H1 (cell line): ENCODE results near the gene USP24. TPM values are rescaled to one million over a fixed set of nuclear protein-coding genes. Genes with fewer than 3 reads are reported as not detected.

Source experiments
- CTCF ChIA-PET: fragments of 300-600 bp; sonication (Branson Sonifier 250); formaldehyde crosslinking; loops from one replicate; lab custom pipeline; 2021; ENCODE audit not compliant: partially characterized antibody; lab: Charles Lee
- POLR2A ChIA-PET: fragments of 300-600 bp; sonication (Branson Sonifier 250); formaldehyde crosslinking; loops from one replicate; lab custom pipeline; 2021; ENCODE audit warnings: inconsistent platforms; ENCODE audit not compliant: partially characterized antibody; lab: Charles Lee
- DNase-seq, 2 experiments: peaks; one replicate each; pipeline versions ENCODE4 v3.0.0 to v3.0.0-alpha.2; 2010 to 2022; ENCODE audit warnings: low spot score in 2 of 2, low read depth in 1 of 2, mixed read lengths in 1 of 2
- FAIRE-seq: peaks from 2 replicates; lab custom pipeline; 2011; peaks lifted over from hg19 to GRCh38; lab: Jason Lieb, UNC
- H2AFZ ChIP-seq: 2 replicates; pipeline ENCODE4 v1.8.1; 2012; ENCODE audit warnings: low read length, inconsistent platforms
- H2AK5ac ChIP-seq: 2 replicates; pipeline ENCODE4 v1.6.1; 2013; ENCODE audit warnings: low read depth, low read length
- H2BK120ac ChIP-seq: replicated peaks from 2 replicates; pipeline ENCODE3; 2013; ENCODE audit warnings: low read depth, low read length, inconsistent platforms
- H2BK12ac ChIP-seq: 2 replicates; pipeline ENCODE4 v1.6.1; 2013; ENCODE audit warnings: low read depth, low read length
- H2BK15ac ChIP-seq: 2 replicates; pipeline ENCODE4 v1.6.1; 2013; ENCODE audit warnings: low read length
- H2BK20ac ChIP-seq: 2 replicates; pipeline ENCODE4 v1.6.1; 2013; ENCODE audit warnings: low read length
- H2BK5ac ChIP-seq: 2 replicates; pipeline ENCODE4 v1.6.1; 2013; ENCODE audit warnings: low read depth, low read length
- H3K14ac ChIP-seq: 2 replicates; pipeline ENCODE4 v1.6.1; 2013; ENCODE audit warnings: inconsistent platforms; ENCODE audit not compliant: insufficient read length
- H3K18ac ChIP-seq: 2 replicates; pipeline ENCODE4 v1.6.1; 2013; ENCODE audit warnings: low read length; ENCODE audit errors: extremely low read depth
- H3K23ac ChIP-seq: 2 replicates; pipeline ENCODE4 v1.6.1; 2013; ENCODE audit warnings: inconsistent platforms; ENCODE audit not compliant: insufficient read length
- H3K23me2 ChIP-seq: 2 replicates; pipeline ENCODE4 v1.6.1; 2013; ENCODE audit warnings: low read depth, low read length
- H3K27ac ChIP-seq: 2 replicates; pipeline ENCODE4 v1.6.1; 2011; ENCODE audit warnings: low read depth, low read length, inconsistent platforms
- H3K27me3 ChIP-seq, 4 experiments: replicated peaks in 1 of 4; 1 replicate in 1 of 4; 2 replicates in 3 of 4; pipeline versions ENCODE4 v1.6.1 to v1.8.1; 2011 to 2013; ENCODE audit warnings: low read length in 3 of 4, mild to moderate bottlenecking in 3 of 4, inconsistent platforms in 2 of 4, mixed read lengths in 2 of 4, moderate library complexity in 1 of 4; ENCODE audit not compliant: control insufficient read depth in 3 of 4, insufficient read depth in 3 of 4; ENCODE audit errors: extremely low read depth in 1 of 4
- H3K36me3 ChIP-seq, 4 experiments: 2 replicates each; pipeline versions ENCODE4 v1.6.1 to v1.8.1; 2011 to 2013; ENCODE audit warnings: mild to moderate bottlenecking in 4 of 4, low read length in 3 of 4, moderate library complexity in 2 of 4, control low read depth in 1 of 4, inconsistent platforms in 1 of 4; ENCODE audit not compliant: insufficient read depth in 4 of 4, control insufficient read depth in 2 of 4
- H3K4ac ChIP-seq: replicated peaks from 2 replicates; pipeline ENCODE3; 2013; ENCODE audit warnings: low read length, low read depth, mixed read lengths, inconsistent platforms; ENCODE audit not compliant: insufficient read length
- H3K4me1 ChIP-seq, 4 experiments: replicated peaks in 1 of 4; 1 replicate in 1 of 4; 2 replicates in 3 of 4; pipeline versions ENCODE4 v1.6.1 to v1.8.1; 2011 to 2013; ENCODE audit warnings: low read length in 3 of 4, inconsistent platforms in 2 of 4, mixed read lengths in 1 of 4; ENCODE audit not compliant: insufficient read depth in 4 of 4, control insufficient read depth in 3 of 4
- H3K4me2 ChIP-seq, 2 experiments: 2 replicates each; pipeline versions ENCODE4 v1.6.1 to v1.8.1; 2011 to 2013; ENCODE audit warnings: low read depth in 2 of 2, low read length in 2 of 2, control low read depth in 1 of 2, inconsistent platforms in 1 of 2, mild to moderate bottlenecking in 1 of 2; ENCODE audit not compliant: insufficient read depth in 1 of 2
- H3K4me3 ChIP-seq, 4 experiments: fragments of 200-600, 300-600 bp in 1 of 4; sonication (generic), shearing (Covaris generic), sonication (Bioruptor Twin) in 1 of 4; 2 replicates each; pipeline versions ENCODE4 v1.5.1 to v1.8.1; 2011 to 2016; ENCODE audit warnings: low read length in 4 of 4, low read depth in 3 of 4, control low read depth in 2 of 4, inconsistent platforms in 2 of 4, mild to moderate bottlenecking in 2 of 4, mixed read lengths in 1 of 4, moderate library complexity in 1 of 4; ENCODE audit not compliant: insufficient read depth in 2 of 4; ENCODE audit errors: extremely low read depth in 1 of 4
- H3K56ac ChIP-seq: replicated peaks from 2 replicates; pipeline ENCODE3; 2013; ENCODE audit warnings: low read depth, mild to moderate bottlenecking, mixed read lengths, low read length, inconsistent platforms; ENCODE audit not compliant: insufficient read length
- H3K79me1 ChIP-seq: 2 replicates; pipeline ENCODE4 v1.6.1; 2013; ENCODE audit warnings: low read depth, low read length, control low read depth
- H3K79me2 ChIP-seq, 2 experiments: 2 replicates each; pipeline versions ENCODE4 v1.6.1 to v1.8.1; 2012 to 2013; ENCODE audit warnings: low read length in 2 of 2, mild to moderate bottlenecking in 2 of 2, inconsistent platforms in 1 of 2; ENCODE audit not compliant: insufficient read depth in 2 of 2, control insufficient read depth in 1 of 2
- H3K9ac ChIP-seq, 4 experiments: replicated peaks in 1 of 4; 1 replicate in 1 of 4; 2 replicates in 3 of 4; pipeline versions ENCODE4 v1.6.1 to v1.8.1; 2011 to 2013; ENCODE audit warnings: low read depth in 3 of 4, low read length in 3 of 4, control low read depth in 2 of 4, mild to moderate bottlenecking in 2 of 4, moderate library complexity in 2 of 4, inconsistent platforms in 1 of 4; ENCODE audit errors: extremely low read depth in 1 of 4
- H3K9me3 ChIP-seq, 2 experiments: 2 replicates each; pipeline versions ENCODE4 v1.6.1 to v1.8.1; 2012 to 2013; ENCODE audit warnings: mild to moderate bottlenecking in 2 of 2, moderate library complexity in 2 of 2, control low read depth in 1 of 2, inconsistent platforms in 1 of 2, low read depth in 1 of 2, low read length in 1 of 2, mixed read lengths in 1 of 2; ENCODE audit not compliant: insufficient read depth in 2 of 2
- H4K20me1 ChIP-seq, 2 experiments: replicated peaks in 1 of 2; 2 replicates each; pipeline versions ENCODE3 to v1.8.1; 2011 to 2013; ENCODE audit warnings: inconsistent platforms in 2 of 2, low read length in 2 of 2, mild to moderate bottlenecking in 1 of 2; ENCODE audit not compliant: insufficient read depth in 2 of 2, control insufficient read depth in 1 of 2
- H4K5ac ChIP-seq: 2 replicates; pipeline ENCODE4 v1.6.1; 2013; ENCODE audit warnings: low read length, low read depth, mixed read lengths, inconsistent platforms; ENCODE audit not compliant: insufficient read length
- H4K8ac ChIP-seq: 2 replicates; pipeline ENCODE4 v1.8.0; 2013; ENCODE audit warnings: mild to moderate bottlenecking, moderate library complexity, low read length, inconsistent platforms; ENCODE audit not compliant: insufficient read depth; ENCODE audit errors: extremely low read depth
- H4K91ac ChIP-seq: replicated peaks from 2 replicates; pipeline ENCODE3; 2013; ENCODE audit warnings: low read length, mixed read lengths, inconsistent platforms; ENCODE audit not compliant: insufficient read length
- BRCA1 ChIP-seq: IDR thresholded peaks from 2 replicates; pipeline ENCODE4 v1.6.1; 2012; ENCODE audit warnings: low read depth, low read length, improper control_type of control experiment
- CHD2 ChIP-seq: IDR thresholded peaks from 2 replicates; pipeline ENCODE4 v1.6.1; 2012; ENCODE audit warnings: low read length, improper control_type of control experiment
- E2F6 ChIP-seq: IDR thresholded peaks from 2 replicates; pipeline ENCODE4 v1.6.1; 2012; ENCODE audit warnings: inconsistent platforms
- JUN ChIP-seq: IDR thresholded peaks from 2 replicates; pipeline ENCODE4 v1.6.1; 2011; ENCODE audit warnings: low read depth, mild to moderate bottlenecking, improper control_type of control experiment, low read length
- MAFK ChIP-seq: IDR thresholded peaks from 2 replicates; pipeline ENCODE4 v1.6.1; 2012; ENCODE audit warnings: low read depth, mild to moderate bottlenecking, improper control_type of control experiment, low read length
- POLR2A ChIP-seq, 2 experiments: IDR thresholded peaks; 1 replicate in 1 of 2; 2 replicates in 1 of 2; pipeline ENCODE4 v1.6.1; 2011; ENCODE audit warnings: low read depth in 2 of 2, low read length in 2 of 2, mild to moderate bottlenecking in 2 of 2; ENCODE audit errors: control extremely low read depth in 1 of 2
- RAD21 ChIP-seq, 2 experiments: IDR thresholded peaks in 1 of 2; conservative IDR thresholded peaks in 1 of 2; 2 replicates each; pipeline ENCODE4 v1.6.1; 2011; ENCODE audit warnings: low read depth in 2 of 2, low read length in 2 of 2, improper control_type of control experiment in 1 of 2, inconsistent platforms in 1 of 2, mild to moderate bottlenecking in 1 of 2, moderate library complexity in 1 of 2
- RFX5 ChIP-seq: IDR thresholded peaks from 2 replicates; pipeline ENCODE4 v1.6.1; 2011; ENCODE audit warnings: low read depth, low read length, improper control_type of control experiment, borderline replicate concordance
- RNF2 ChIP-seq: fragments of 200-900, 300-1000 bp; sonication (generic); IDR thresholded peaks from 2 replicates; pipeline ENCODE4 v1.7.1; 2016; ENCODE audit warnings: borderline replicate concordance, low read depth, mild to moderate bottlenecking, antibody characterized with exemption, low read length; ENCODE audit not compliant: poor library complexity, severe bottlenecking; ENCODE audit errors: missing control alignments
- SIX5 ChIP-seq: IDR thresholded peaks from 2 replicates; pipeline ENCODE4 v1.6.1; 2011; ENCODE audit warnings: mild to moderate bottlenecking, low read depth, low read length
- TCF12 ChIP-seq: IDR thresholded peaks from 2 replicates; pipeline ENCODE4 v1.6.1; 2011; ENCODE audit warnings: low read depth, mild to moderate bottlenecking, low read length
- WGBS, 2 experiments: shearing (Covaris generic) in 1 of 2; methylation state at CpG; one replicate each; pipeline versions ENCODE4 v1.1.6 to v1.1.7; 2013 to 2015; ENCODE audit warnings: low lambda C conversion rate in 2 of 2, mixed read lengths in 2 of 2, inconsistent platforms in 1 of 2, low coverage in 1 of 2, missing lambda C conversion rate in 1 of 2; ENCODE audit not compliant: insufficient replicate concordance in 2 of 2, insufficient coverage in 1 of 2, insufficient read length in 1 of 2; ENCODE audit errors: extremely low coverage in 1 of 2, missing lambda C conversion rate in 1 of 2; 5-methylcytosine and 5-hydroxymethylcytosine counted together
- polyA plus RNA-seq, 7 experiments: library from polyadenylated mRNA; depleted of rRNA in 3 of 7; stranded (reverse) in 5 of 7; unstranded in 2 of 7; fragments of >200 nt in 5 of 7; fragments of 200-250 nt in 2 of 7; gene quantifications; 1 replicate in 5 of 7; 2 replicates in 1 of 7; 4 replicates in 1 of 7; pipeline versions ENCODE4 v1.2.1 to v1.2.3, GENCODE V29; 2011 to 2013; ENCODE audit warnings: missing spikeins in 2 of 7, mixed read lengths in 2 of 7
- total RNA-seq: library from RNA; stranded (reverse); fragmentation: NEBNext Ultra II Directional; extraction: Animal tissue kit (Norgen Biotek cat#: 25700); gene quantifications from 2 replicates; pipeline ENCODE4 v1.2.1, GENCODE V29; 2021

The USP24 gene
- total and polyA plus RNA-seq, 2 of the 8 experiments (the other 6 are each of a cell fraction or from before 2014, with no cell fraction given), result 11.1 to 34.6 TPM

- Histone ChIP-seq H3K4me1 (no peaks in the 10 kb centered on the region), H4K8ac (no peak overlapping the region), H3K9me3 (no peaks in the 10 kb centered on the region), H3K23ac (no peak overlapping the region), H3K56ac (no peak overlapping the region), H3K27me3 (no peaks in the 10 kb centered on the region), H2AFZ (no peak overlapping the region), H3K9ac (no peak overlapping the region; a peak in 1 of 7 replicates), H2BK5ac (no peak overlapping the region), H3K79me1 (no peaks in the 10 kb centered on the region), H4K20me1 (peaks cover 0 to 5% of the 10 kb centered on the region in 2 experiments), H3K27ac (no peak overlapping the region), H2BK15ac (no peak overlapping the region), H3K4ac (no peak overlapping the region), H3K18ac (no peak overlapping the region), H4K5ac (no peak overlapping the region), H2BK120ac (no peak overlapping the region), H2BK20ac (no peak overlapping the region), H2AK5ac (no peak overlapping the region), H3K4me2 (no peak overlapping the region), H4K91ac (no peak overlapping the region), H3K36me3 (peaks cover 6 to 58% (median 44%) of the 10 kb centered on the region in 4 experiments; a peak in 7 of 8 replicates), H3K23me2 (no peaks in the 10 kb centered on the region), H3K14ac (no peak overlapping the region), H2BK12ac (no peak overlapping the region), H3K79me2 (no peaks in the 10 kb centered on the region), H3K4me3 (no peak overlapping the region)
- ChIA-PET CTCF (interaction anchor here (0.9 to 3.7 kb wide), 13 partner anchors 9 to 134 kb away, joined by 3 to 22 read pairs (median 5); no protein-coding TSS in a partner anchor), POLR2A (interaction anchor here (1.8 kb wide), 1 partner anchor 27 kb away, joined by 3 read pairs; no protein-coding TSS in a partner anchor)
- no peak for DNase-seq
- WGBS, 2 experiments, result 92 to 96% methylated on average over 2 to 17 of the region's 17 CpGs
- FAIRE-seq, result no peak
- TF ChIP-seq E2F6 (no peak), RNF2 (no peak), SIX5 (no peak), POLR2A (IDR thresholded peaks at IDR 0.05; ENCODE audit: control extremely low read depth in 1 of 2, low read depth in 2 of 2, low read length in 2 of 2) (no peak), CHD2 (no peak), RFX5 (no peak), BRCA1 (no peak), JUN (no peak), RAD21 (IDR thresholded peaks at IDR 0.05 in 1 of 2, conservative IDR thresholded peaks at IDR 0.05 in 1 of 2; ENCODE audit: low read depth in 2 of 2, low read length in 2 of 2) (no peak), TCF12 (no peak), MAFK (no peak)
Observed at GRCh38 chr1:55070293-55071164, 144.6 kb downstream of the USP24 start.
